Panc1 (cell line): ENCODE data around the gene SRC. TPM values are rescaled to one million over a fixed set of nuclear protein-coding genes. Genes with fewer than 3 reads are reported as not detected.

Experiments
- ATAC-seq: fragments of 200-7000 bp; cut with Tn5 transposase; 2 replicates; pipeline ENCODE4 v1.9.1; 2020; ENCODE audit warnings: mild to moderate bottlenecking, moderate library complexity
- BruUV-seq: library from RNA; stranded (reverse); fragments of 400-500 nt; replicated peaks from 2 replicates; lab custom pipeline; 2021; lab: Mats Ljungman, UMichigan
- CTCF ChIA-PET: fragments of 300-600 bp; sonication (Branson Sonifier 250); formaldehyde crosslinking; loops from one replicate; lab custom pipeline; 2022; ENCODE audit warnings: antibody characterized with exemption; lab: Charles Lee
- POLR2A ChIA-PET: fragments of 300-600 bp; sonication (Branson Sonifier 250); formaldehyde crosslinking; loops from one replicate; lab custom pipeline; 2022; ENCODE audit warnings: antibody characterized with exemption; lab: Charles Lee
- DNase-seq: peaks from one replicate; pipeline ENCODE4 v3.0.0-alpha.2; 2010; ENCODE audit warnings: low read depth, low spot score
- H3K27ac ChIP-seq: 2 replicates; pipeline ENCODE4 v1.5.1; 2011; ENCODE audit warnings: mild to moderate bottlenecking, low read length, inconsistent platforms
- H3K27me3 ChIP-seq: fragments of 200-500 bp; sonication (Bioruptor generic); 2 replicates; pipeline ENCODE4 v1.6.0; 2014; ENCODE audit warnings: low read length, inconsistent platforms; ENCODE audit not compliant: control insufficient read depth, insufficient read depth
- H3K36me3 ChIP-seq: fragments of 200-500 bp; sonication (Bioruptor generic); 2 replicates; pipeline ENCODE4 v1.5.1; 2014; ENCODE audit warnings: inconsistent platforms, mild to moderate bottlenecking, low read length, moderate library complexity; ENCODE audit not compliant: control insufficient read depth, insufficient read depth
- H3K4me1 ChIP-seq: 2 replicates; pipeline ENCODE4 v1.5.1; 2011; ENCODE audit warnings: inconsistent platforms, mild to moderate bottlenecking, low read length, moderate library complexity; ENCODE audit not compliant: control insufficient read depth, insufficient read depth
- H3K4me3 ChIP-seq, 2 experiments: 2 replicates each; pipeline ENCODE4 v1.5.1; 2011 to 2012; ENCODE audit warnings: low read depth in 2 of 2, low read length in 2 of 2, mild to moderate bottlenecking in 2 of 2, inconsistent platforms in 1 of 2, moderate library complexity in 1 of 2
- H3K9me3 ChIP-seq: fragments of 200-500 bp; sonication (Bioruptor generic); 2 replicates; pipeline ENCODE4 v1.5.1; 2014; ENCODE audit warnings: low read depth, mild to moderate bottlenecking, inconsistent platforms, low read length, moderate library complexity; ENCODE audit not compliant: control insufficient read depth, insufficient read depth
- CTCF ChIP-seq: fragments of 450-650 bp; IDR thresholded peaks from 2 replicates; pipeline ENCODE4 v1.5.1; 2017; ENCODE audit warnings: mild to moderate bottlenecking
- POLR2AphosphoS5 ChIP-seq: IDR thresholded peaks from 2 replicates; pipeline ENCODE4 v1.6.1; 2012; ENCODE audit warnings: mild to moderate bottlenecking, low read depth, low read length, moderate library complexity
- SIN3A ChIP-seq: IDR thresholded peaks from 2 replicates; pipeline ENCODE4 v1.6.1; 2012; ENCODE audit warnings: low read depth, mild to moderate bottlenecking, low read length, moderate library complexity, borderline replicate concordance; ENCODE audit not compliant: insufficient read depth
- TCF7L2 ChIP-seq: IDR thresholded peaks from 2 replicates; pipeline ENCODE4 v1.6.1; 2011; ENCODE audit warnings: mild to moderate bottlenecking, low read depth, low read length, inconsistent platforms
- in situ Hi-C: cut with HindIII; loops from 2 replicates; pipeline ENCODE4 v1.10.0; 2016; ENCODE audit warnings: low sequenced_read_pairs, low pct_unique_long_range_greater_than_20kb
- intact Hi-C: fragments of 100-400 bp; cut with micrococcal nuclease; formaldehyde crosslinking; loops from one replicate; pipeline ENCODE4 v1.10.0; 2022; ENCODE audit not compliant: unreplicated experiment
- total RNA-seq: library from RNA; stranded (reverse); gene quantifications from one replicate; pipeline ENCODE4 v1.2.1, GENCODE V29; 2021; ENCODE audit not compliant: unreplicated experiment
- TF ChIP-seq, protein P1 (sequence below), 2 experiments: IDR thresholded peaks; 2 replicates each; pipeline ENCODE4 v1.6.1; 2011 to 2012; ENCODE audit warnings: low read depth in 2 of 2, control low read depth in 1 of 2, low read length in 1 of 2, mild to moderate bottlenecking in 1 of 2, moderate library complexity in 1 of 2; ENCODE audit not compliant: insufficient read depth in 1 of 2

Gene SRC
- total RNA-seq, 1 experiment from 2014 or later = 24.9 TPM

DNA sequence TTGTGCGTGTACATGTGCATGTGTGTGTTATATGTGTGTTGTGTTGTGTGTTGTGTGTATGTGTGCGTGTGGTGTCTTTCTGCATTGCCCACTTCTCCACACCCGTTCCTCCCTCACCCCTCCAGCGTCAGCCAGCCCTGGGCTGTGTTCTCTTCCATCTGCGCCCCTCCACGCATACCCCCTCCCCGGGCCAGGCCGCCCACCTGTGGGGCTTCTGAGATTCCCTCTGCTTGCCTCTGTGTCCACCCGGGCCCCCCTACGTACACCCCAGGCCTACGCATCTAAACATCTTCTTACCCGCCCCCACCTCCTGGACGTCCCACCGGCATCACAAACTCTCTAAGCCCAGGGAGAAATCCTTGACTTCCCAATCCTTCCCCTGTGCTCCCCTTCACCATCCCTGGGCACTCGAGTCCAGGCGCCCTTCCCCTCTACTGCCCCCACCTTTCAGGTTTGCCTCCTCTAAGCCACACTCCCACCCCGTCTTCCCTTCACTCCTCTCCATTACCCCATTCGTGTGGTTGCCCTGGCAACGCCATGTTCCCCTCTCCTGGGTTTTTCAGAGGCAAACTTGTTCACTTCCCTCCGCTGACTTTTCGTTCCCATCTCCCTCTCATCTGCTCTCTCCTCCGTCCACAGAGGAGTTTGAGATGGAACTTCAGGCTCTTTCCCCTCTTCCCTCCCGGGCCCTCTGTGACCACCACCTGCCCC, 93.4 kb downstream of the SRC start:
- no peaks in the 10 kb centered on the region for H3K36me3 ChIP-seq
- ATAC-seq = no peak
- intact Hi-C loops = no loop called here
- BruUV-seq = no TSS peak
- H3K27me3 ChIP-seq = peaks cover 5% of the 10 kb centered on the region; the same call in 1 of the 2 replicates
- no peak overlapping the region for H3K27ac ChIP-seq
- DNase-seq = no peak
- no peaks in the 10 kb centered on the region for H3K4me1 ChIP-seq
- in situ Hi-C loops = no loop called here
- TF ChIP-seq POLR2AphosphoS5 = no peak
- no peak for TF ChIP-seq CTCF
- TF ChIP-seq SIN3A = no peak
- no peak for TF ChIP-seq TCF7L2
- TF ChIP-seq, protein P1, sequence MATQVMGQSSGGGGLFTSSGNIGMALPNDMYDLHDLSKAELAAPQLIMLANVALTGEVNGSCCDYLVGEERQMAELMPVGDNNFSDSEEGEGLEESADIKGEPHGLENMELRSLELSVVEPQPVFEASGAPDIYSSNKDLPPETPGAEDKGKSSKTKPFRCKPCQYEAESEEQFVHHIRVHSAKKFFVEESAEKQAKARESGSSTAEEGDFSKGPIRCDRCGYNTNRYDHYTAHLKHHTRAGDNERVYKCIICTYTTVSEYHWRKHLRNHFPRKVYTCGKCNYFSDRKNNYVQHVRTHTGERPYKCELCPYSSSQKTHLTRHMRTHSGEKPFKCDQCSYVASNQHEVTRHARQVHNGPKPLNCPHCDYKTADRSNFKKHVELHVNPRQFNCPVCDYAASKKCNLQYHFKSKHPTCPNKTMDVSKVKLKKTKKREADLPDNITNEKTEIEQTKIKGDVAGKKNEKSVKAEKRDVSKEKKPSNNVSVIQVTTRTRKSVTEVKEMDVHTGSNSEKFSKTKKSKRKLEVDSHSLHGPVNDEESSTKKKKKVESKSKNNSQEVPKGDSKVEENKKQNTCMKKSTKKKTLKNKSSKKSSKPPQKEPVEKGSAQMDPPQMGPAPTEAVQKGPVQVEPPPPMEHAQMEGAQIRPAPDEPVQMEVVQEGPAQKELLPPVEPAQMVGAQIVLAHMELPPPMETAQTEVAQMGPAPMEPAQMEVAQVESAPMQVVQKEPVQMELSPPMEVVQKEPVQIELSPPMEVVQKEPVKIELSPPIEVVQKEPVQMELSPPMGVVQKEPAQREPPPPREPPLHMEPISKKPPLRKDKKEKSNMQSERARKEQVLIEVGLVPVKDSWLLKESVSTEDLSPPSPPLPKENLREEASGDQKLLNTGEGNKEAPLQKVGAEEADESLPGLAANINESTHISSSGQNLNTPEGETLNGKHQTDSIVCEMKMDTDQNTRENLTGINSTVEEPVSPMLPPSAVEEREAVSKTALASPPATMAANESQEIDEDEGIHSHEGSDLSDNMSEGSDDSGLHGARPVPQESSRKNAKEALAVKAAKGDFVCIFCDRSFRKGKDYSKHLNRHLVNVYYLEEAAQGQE (IDR thresholded peaks at IDR 0.05; ENCODE audit: insufficient read depth in 1 of 2, low read depth in 2 of 2, low read length in 1 of 2) = no peak
- no peak overlapping the region for H3K4me3 ChIP-seq
- H3K9me3 ChIP-seq = no peaks in the 10 kb centered on the region
- ChIA-PET CTCF (no interaction called here), POLR2A (no interaction called here)

GRCh38 chr20:37441023-37441422, 95.1 kb downstream of the SRC start:
- in situ Hi-C loops = no loop called here
- POLR2A ChIA-PET = no interaction called here

More at GRCh38 chr20:37441023-37441422, 95.1 kb downstream of the SRC start:
- Histone ChIP-seq H3K4me3 (no peak overlapping the region), H3K27me3 (peaks cover 5% of the 10 kb centered on the region; the same call in 1 of the 2 replicates), H3K4me1 (no peaks in the 10 kb centered on the region), H3K27ac (no peak overlapping the region), H3K36me3 (no peaks in the 10 kb centered on the region), H3K9me3 (no peaks in the 10 kb centered on the region)
- ATAC-seq (no peak), DNase-seq (no peak)
- BruUV-seq = no TSS peak
- CTCF ChIA-PET = no interaction called here
- intact Hi-C loops = no loop called here
- TF ChIP-seq TCF7L2 (no peak), CTCF (no peak), POLR2AphosphoS5 (no peak), SIN3A (no peak)
- TF ChIP-seq, protein P1 (IDR thresholded peaks at IDR 0.05; ENCODE audit: insufficient read depth in 1 of 2, low read depth in 2 of 2, low read length in 1 of 2) = no peak
